Measurements from ENCODE around the gene CNTNAP4.
A peak's percentile ranks its signal among the peaks of the same experiment; 100 is the strongest.

The CNTNAP4 gene

GRCh38 chr16:76336112-76336511 lies 58.9 kb downstream of the CNTNAP4 start:
- DNase-seq (ENCODE audit: low spot score) = no peak
- no peak overlapping the region for H3K4me3 ChIP-seq
- no peak for TF ChIP-seq CTCF (IDR thresholded peaks at IDR 0.05)
- H3K27ac ChIP-seq = no peak overlapping the region

GRCh38 chr16:76338472-76338871 lies 61.3 kb downstream of the CNTNAP4 start:
- Histone ChIP-seq H3K4me3 (no peak overlapping the region), H3K27ac (no peak overlapping the region)
- no peak for DNase-seq (ENCODE audit: low spot score)
- TF ChIP-seq CTCF (IDR thresholded peaks at IDR 0.05) = no peak

- Histone ChIP-seq H3K27ac (no peak overlapping the region), H3K4me3 (no peak overlapping the region)
- no peak for DNase-seq (ENCODE audit: low spot score)
- TF ChIP-seq CTCF (IDR thresholded peaks at IDR 0.05) = no peak
These were observed 66.6 kb downstream of the CNTNAP4 start for GRCh38 chr16:76343769-76344168.

- TF ChIP-seq CTCF (IDR thresholded peaks at IDR 0.05) = no peak
- no peak for DNase-seq (ENCODE audit: low spot score)
- Histone ChIP-seq H3K27ac (peak overlapping the region in 1 of 2 donors; percentile 45), H3K4me3 (no peak overlapping the region)
These were observed 68.0 kb downstream of the CNTNAP4 start for GRCh38 chr16:76345163-76345661.

GRCh38 chr16:76346210-76346609 lies 69.0 kb downstream of the CNTNAP4 start:
- TF ChIP-seq CTCF (IDR thresholded peaks at IDR 0.05) = no peak
- no peak for DNase-seq (ENCODE audit: low spot score)
- no peak overlapping the region for H3K4me3 ChIP-seq
- no peak overlapping the region for H3K27ac ChIP-seq

GRCh38 chr16:76351441-76351840 lies 74.2 kb downstream of the CNTNAP4 start:
- Histone ChIP-seq H3K27ac (no peak overlapping the region), H3K4me3 (no peak overlapping the region)
- no peak for DNase-seq (ENCODE audit: low spot score)
- TF ChIP-seq CTCF (IDR thresholded peaks at IDR 0.05) = no peak

- Histone ChIP-seq H3K4me3 (no peak overlapping the region), H3K27ac (no peak overlapping the region)
- no peak for DNase-seq (ENCODE audit: low spot score)
- no peak for TF ChIP-seq CTCF (IDR thresholded peaks at IDR 0.05)
These were observed 83.2 kb downstream of the CNTNAP4 start for GRCh38 chr16:76360404-76360803.

Measured in coronary artery (tissue), 2 donors.